HUDEP-2 (cell line): ENCODE results near the gene CLGN.

Source experiments
- DNase-seq, 76 experiments: peaks; one replicate each; lab custom pipeline; 2025; ENCODE audit not compliant: unreplicated experiment in 76 of 76; lab: John Stamatoyannopoulos, UW

CLGN gene

DNA sequence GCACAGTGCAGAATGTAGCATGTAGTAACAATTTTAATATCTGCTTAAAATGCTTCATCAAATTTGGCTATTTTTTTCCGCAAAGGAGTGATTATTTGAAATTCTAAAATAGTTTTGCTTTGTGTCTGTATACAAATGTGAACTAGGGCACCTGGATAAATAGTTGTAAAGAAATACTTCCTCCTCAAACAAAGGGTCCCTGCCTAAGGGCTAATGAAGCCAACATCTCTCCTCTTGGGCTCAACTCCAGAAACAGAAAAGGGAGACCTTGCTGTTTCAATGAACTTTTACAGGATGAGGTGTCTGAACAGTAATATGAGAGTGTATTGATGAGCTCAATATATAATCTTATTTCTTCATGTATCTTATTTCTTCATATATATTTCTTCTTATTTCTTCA, 84.8 kb downstream of the CLGN start:
- no peak for DNase-seq
